ENCODE measurements around the gene TNK2. TPM values are rescaled to one million over a fixed set of nuclear protein-coding genes. Genes with fewer than 3 reads are reported as not detected.
"Not testable (repeated sequence)": the region's sequence is repeated elsewhere in the genome, so short reads cannot be mapped to it uniquely, and the experiment has no call there.

TNK2 gene
- total and polyA plus RNA-seq, 12 donors = 3.4 to 161 (median 24.7) TPM

GRCh38 chr3:195872097-195872496 lies 36.3 kb downstream of the TNK2 start:
- no peak for DNase-seq
- Histone ChIP-seq H3K36me3 (replicated peaks in 1 of 2) (peaks cover 0 to 30% of the 10 kb centered on the region in 2 donors), H3K4me3 (no peak overlapping the region), H3K9me3 (replicated peaks in 1 of 3) (no peaks in the 10 kb centered on the region), H3K4me1 (replicated peaks in 1 of 2) (no peaks in the 10 kb centered on the region), H3K27ac (no peak overlapping the region), H3K27me3 (no peaks in the 10 kb centered on the region)
- no peak for TF ChIP-seq CTCF (IDR thresholded peaks at IDR 0.05)
- TF ChIP-seq POLR2A (IDR thresholded peaks at IDR 0.05) = no peak
- 95 to 97% (median 95%) methylated on average over 16 to 28 of the region's 28 CpGs; no CpG with 5 or more reads in 1 of the 4 donors for WGBS, 4 donors
- intact Hi-C loops (cut with DNase I) = no loop called here

DNA sequence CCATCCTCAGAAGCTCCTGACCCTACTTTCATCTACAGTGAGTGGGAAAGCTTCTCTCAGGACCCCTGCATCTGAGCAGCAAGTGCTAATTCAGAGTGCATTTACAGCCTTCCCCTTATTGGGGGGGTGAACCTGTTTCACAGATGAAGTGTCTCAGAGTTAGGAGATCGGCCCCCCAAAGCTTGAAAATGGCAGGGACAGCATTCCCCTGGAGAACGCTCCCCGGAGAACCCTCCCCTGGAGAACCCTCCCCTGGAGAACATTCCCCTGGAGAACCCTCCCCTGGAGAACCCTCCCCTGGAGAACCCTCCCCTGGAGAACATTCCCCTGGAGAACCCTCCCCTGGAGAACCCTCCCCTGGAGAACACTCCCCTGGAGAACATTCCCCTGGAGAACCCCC lies 36.7 kb downstream of the TNK2 start:
- H3K27me3 ChIP-seq; DNase-seq; H3K27ac ChIP-seq; H3K4me3 ChIP-seq; H3K4me1 ChIP-seq (replicated peaks in 1 of 2); intact Hi-C loops (cut with DNase I); H3K9me3 ChIP-seq (replicated peaks in 1 of 3): not testable (repeated sequence)
- 96 to 100% (median 100%) methylated on average over 1 to 3 of the region's 3 CpGs for WGBS, 4 donors
- H3K36me3 ChIP-seq (replicated peaks in 1 of 2) = peaks cover 0 to 33% of the 10 kb centered on the region in 2 donors

- Histone ChIP-seq H3K9me3 (replicated peaks in 1 of 3) (no peaks in the 10 kb centered on the region), H3K27ac (no peak overlapping the region), H3K4me1 (replicated peaks in 1 of 2) (no peaks in the 10 kb centered on the region), H3K4me3 (no peak overlapping the region), H3K27me3 (no peaks in the 10 kb centered on the region), H3K36me3 (replicated peaks in 1 of 2) (peaks cover 0 to 38% of the 10 kb centered on the region in 2 donors)
- intact Hi-C loops (cut with DNase I) = no loop called here
- TF ChIP-seq POLR2A (IDR thresholded peaks at IDR 0.05) (no peak), CTCF (IDR thresholded peaks at IDR 0.05) (no peak)
- DNase-seq = no peak
- WGBS, 4 donors = 90 to 95% (median 94%) methylated on average over 3 to 12 of the region's 12 CpGs
These were observed 37.4 kb downstream of the TNK2 start for GRCh38 chr3:195870937-195871336.

- no peak overlapping the region for H3K4me3 ChIP-seq
- no peak for DNase-seq
- 82 to 100% (median 83%) methylated on average over 1 to 7 of the region's 7 CpGs; no CpG with 5 or more reads in 1 of the 4 donors for WGBS, 4 donors
- TF ChIP-seq CTCF (IDR thresholded peaks at IDR 0.05) (no peak), POLR2A (IDR thresholded peaks at IDR 0.05) (no peak)
- peaks cover 0 to 38% of the 10 kb centered on the region in 2 donors for H3K36me3 ChIP-seq (replicated peaks in 1 of 2)
- H3K27ac ChIP-seq = no peak overlapping the region
- H3K9me3 ChIP-seq (replicated peaks in 1 of 3) = no peaks in the 10 kb centered on the region
- H3K27me3 ChIP-seq = no peaks in the 10 kb centered on the region
- no peaks in the 10 kb centered on the region for H3K4me1 ChIP-seq (replicated peaks in 1 of 2)
- intact Hi-C loops (cut with DNase I) = no loop called here
These were observed 37.9 kb downstream of the TNK2 start for GRCh38 chr3:195870442-195870841.

GRCh38 chr3:195869413-195870001 lies 38.8 kb downstream of the TNK2 start:
- no peak for DNase-seq
- Histone ChIP-seq H3K27ac (no peak overlapping the region), H3K4me3 (no peak overlapping the region), H3K36me3 (replicated peaks in 1 of 2) (peaks cover 0 to 38% of the 10 kb centered on the region in 2 donors), H3K27me3 (no peaks in the 10 kb centered on the region), H3K9me3 (replicated peaks in 1 of 3) (no peaks in the 10 kb centered on the region), H3K4me1 (replicated peaks in 1 of 2) (no peaks in the 10 kb centered on the region)
- 90 to 92% (median 91%) methylated on average over 19 to 31 of the region's 31 CpGs for WGBS, 4 donors
- no peak for TF ChIP-seq CTCF (IDR thresholded peaks at IDR 0.05)
- no peak for TF ChIP-seq POLR2A (IDR thresholded peaks at IDR 0.05)
- intact Hi-C loops (cut with DNase I) = no loop called here

Measured in adrenal gland (tissue), 12 donors.